ENCODE measurements around the gene KIF5B. TPM values are rescaled to one million over a fixed set of nuclear protein-coding genes. Genes with fewer than 3 reads are reported as not detected.
A peak's percentile ranks its signal among the peaks of the same experiment; 100 is the strongest.

The KIF5B gene
- total and polyA plus RNA-seq, 2 experiments from 2014 or later, result 49.4 to 90.3 TPM

DNA sequence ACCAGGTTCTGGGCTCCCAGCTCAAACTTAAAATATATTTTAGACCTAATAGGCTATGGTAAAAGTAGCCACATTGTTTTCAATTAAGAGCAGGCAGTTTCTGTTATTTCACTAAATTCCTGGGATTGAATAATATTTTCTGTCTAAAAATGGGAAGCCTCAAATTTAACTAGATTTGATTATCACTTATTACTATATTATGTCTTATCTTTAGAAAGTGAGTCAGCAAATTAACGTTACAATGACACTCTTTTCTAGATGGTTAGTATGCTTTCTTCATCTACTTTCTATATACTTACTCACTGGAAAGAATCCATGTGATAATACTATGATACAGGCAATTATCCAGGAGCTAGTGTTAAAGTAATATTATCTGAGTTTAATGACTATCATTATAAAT lies 27.5 kb downstream of the KIF5B start:
- no peak for TF ChIP-seq CTCF (IDR thresholded peaks at IDR 0.05; ENCODE audit: low read depth, low read length)
- H3K4me1 ChIP-seq (ENCODE audit: low read depth), result no peaks in the 10 kb centered on the region
- H3K36me3 ChIP-seq, result peaks cover 76% of the 10 kb centered on the region
- H3K27ac ChIP-seq, result no peak overlapping the region
- H3K9me3 ChIP-seq (ENCODE audit: low read depth), result no peaks in the 10 kb centered on the region
- no peaks in the 10 kb centered on the region for H3K27me3 ChIP-seq
- no peak for DNase-seq (ENCODE audit: low read depth in 1 of 2, low spot score in 1 of 2)
- no peak overlapping the region for H3K4me3 ChIP-seq

DNA sequence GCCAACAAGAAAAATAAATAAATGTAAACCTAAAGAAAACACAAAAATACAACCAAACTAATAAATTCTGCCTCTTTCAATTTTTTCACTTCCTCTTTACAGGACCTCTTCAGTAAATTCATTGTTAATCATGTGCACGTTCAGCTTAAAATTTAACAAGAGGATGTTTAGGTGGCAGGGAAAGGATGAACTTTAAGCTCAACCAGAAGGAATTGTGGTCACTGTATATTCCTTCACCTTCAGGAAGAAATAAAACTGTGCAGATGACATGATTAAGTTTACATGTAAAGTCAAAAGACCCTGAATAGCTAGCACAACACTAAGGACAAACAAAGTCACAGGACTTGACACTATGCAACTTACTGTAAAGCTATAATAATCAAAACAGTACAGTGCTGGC lies 33.0 kb downstream of the KIF5B start:
- peak overlapping the region; percentile 59 for H3K27ac ChIP-seq
- no peaks in the 10 kb centered on the region for H3K4me1 ChIP-seq (ENCODE audit: low read depth)
- H3K9me3 ChIP-seq (ENCODE audit: low read depth), result no peaks in the 10 kb centered on the region
- no peak overlapping the region for H3K4me3 ChIP-seq
- H3K27me3 ChIP-seq, result no peaks in the 10 kb centered on the region
- TF ChIP-seq CTCF (IDR thresholded peaks at IDR 0.05; ENCODE audit: low read depth, low read length), result no peak
- no peak for DNase-seq (ENCODE audit: low read depth in 1 of 2, low spot score in 1 of 2)
- peaks cover 82% of the 10 kb centered on the region for H3K36me3 ChIP-seq

GRCh38 chr10:32017044-32017443 lies 39.2 kb downstream of the KIF5B start:
- Histone ChIP-seq H3K4me3 (no peak overlapping the region), H3K27me3 (no peaks in the 10 kb centered on the region), H3K36me3 (peaks cover 95% of the 10 kb centered on the region), H3K4me1 (ENCODE audit: low read depth) (no peaks in the 10 kb centered on the region), H3K27ac (peak overlapping the region; percentile 31), H3K9me3 (ENCODE audit: low read depth) (no peaks in the 10 kb centered on the region)
- no peak for DNase-seq (ENCODE audit: low read depth in 1 of 2, low spot score in 1 of 2)
- TF ChIP-seq CTCF (IDR thresholded peaks at IDR 0.05; ENCODE audit: low read depth, low read length), result no peak

DNA sequence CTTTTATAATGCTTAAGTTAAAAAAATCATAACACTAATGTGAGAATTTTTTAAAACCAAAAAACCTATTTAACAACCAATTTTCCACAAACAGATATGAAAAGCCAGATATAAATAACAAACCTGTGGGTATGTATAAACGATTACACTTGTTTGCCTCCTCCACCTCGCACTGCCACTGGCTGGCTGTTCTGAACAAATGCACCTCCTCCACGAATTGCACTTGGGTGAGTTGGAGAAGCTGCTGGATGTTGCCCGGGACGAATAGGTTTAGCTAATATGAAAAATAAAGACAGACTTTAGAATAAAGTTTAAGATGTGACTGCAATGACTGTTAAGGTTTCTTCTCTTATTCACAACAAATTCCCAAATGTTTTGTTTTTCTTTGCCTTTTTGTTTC lies 40.8 kb downstream of the KIF5B start:
- peaks cover 93% of the 10 kb centered on the region for H3K36me3 ChIP-seq

DNA sequence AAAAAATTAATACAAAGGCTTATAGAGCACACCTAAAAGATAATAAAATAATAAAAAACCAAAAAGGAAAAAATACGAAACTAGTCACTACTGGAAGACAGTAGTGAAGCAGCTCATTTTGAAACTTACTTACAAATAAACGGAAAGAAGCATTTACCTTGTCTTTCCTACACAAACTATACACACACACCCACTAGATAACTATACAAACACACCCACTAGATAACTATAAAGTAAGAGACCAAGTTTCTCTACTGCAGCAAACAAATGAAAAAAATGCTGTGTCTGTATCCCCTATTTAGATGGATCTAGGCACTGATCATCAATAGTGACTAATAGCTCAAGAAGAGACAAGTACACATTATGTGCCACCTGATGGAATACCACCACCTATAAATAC lies 49.2 kb downstream of the KIF5B start:
- peaks cover 34% of the 10 kb centered on the region for H3K36me3 ChIP-seq

More for the DNA sequence above, 40.8 kb downstream of the KIF5B start:
- H3K27me3 ChIP-seq, result no peaks in the 10 kb centered on the region
- no peaks in the 10 kb centered on the region for H3K9me3 ChIP-seq (ENCODE audit: low read depth)
- H3K27ac ChIP-seq, result no peak overlapping the region
- no peak overlapping the region for H3K4me3 ChIP-seq
- no peak for TF ChIP-seq CTCF (IDR thresholded peaks at IDR 0.05; ENCODE audit: low read depth, low read length)
- DNase-seq (ENCODE audit: low read depth in 1 of 2, low spot score in 1 of 2), result no peak
- H3K4me1 ChIP-seq (ENCODE audit: low read depth), result no peaks in the 10 kb centered on the region

More for the DNA sequence above, 49.2 kb downstream of the KIF5B start:
- H3K9me3 ChIP-seq (ENCODE audit: low read depth), result no peaks in the 10 kb centered on the region
- H3K4me1 ChIP-seq (ENCODE audit: low read depth), result no peaks in the 10 kb centered on the region
- H3K27me3 ChIP-seq, result no peaks in the 10 kb centered on the region
- H3K27ac ChIP-seq, result no peak overlapping the region
- no peak for TF ChIP-seq CTCF (IDR thresholded peaks at IDR 0.05; ENCODE audit: low read depth, low read length)
- H3K4me3 ChIP-seq, result no peak overlapping the region
- DNase-seq (ENCODE audit: low read depth in 1 of 2, low spot score in 1 of 2), result no peak
